Endothelial cell (in vitro differentiated cells): ENCODE data around the gene SMC3. TPM values are rescaled to one million over a fixed set of nuclear protein-coding genes. Genes with fewer than 3 reads are reported as not detected.

Experiments
- DNase-seq: peaks from one replicate; pipeline ENCODE4 v3.0.0; 2021; ENCODE audit warnings: low spot score
- H3K27ac Mint-ChIP-seq: one replicate; pipeline ENCODE4 v1.8.0; 2021; ENCODE audit warnings: mixed read lengths, inconsistent platforms; ENCODE audit not compliant: unreplicated experiment
- H3K27me3 Mint-ChIP-seq: one replicate; pipeline ENCODE4 v1.8.0; 2021; ENCODE audit warnings: mild to moderate bottlenecking, moderate library complexity, mixed read lengths, inconsistent platforms; ENCODE audit not compliant: unreplicated experiment
- H3K36me3 Mint-ChIP-seq: one replicate; pipeline ENCODE4 v1.8.0; 2021; ENCODE audit warnings: mild to moderate bottlenecking, low read depth, mixed read lengths, inconsistent platforms; ENCODE audit not compliant: unreplicated experiment
- H3K4me1 Mint-ChIP-seq: one replicate; pipeline ENCODE4 v1.8.0; 2021; ENCODE audit warnings: mild to moderate bottlenecking, mixed read lengths, inconsistent platforms; ENCODE audit not compliant: unreplicated experiment
- H3K4me3 Mint-ChIP-seq: one replicate; pipeline ENCODE4 v1.8.0; 2021; ENCODE audit warnings: mild to moderate bottlenecking, mixed read lengths, inconsistent platforms; ENCODE audit not compliant: unreplicated experiment
- H3K9me3 Mint-ChIP-seq: one replicate; pipeline ENCODE4 v1.8.0; 2021; ENCODE audit warnings: mixed read lengths, inconsistent platforms; ENCODE audit not compliant: unreplicated experiment
- CTCF ChIP-seq: fragments of 200-600 bp; sonication (generic); IDR thresholded peaks from one replicate; pipeline ENCODE4 v1.5.0; 2021; ENCODE audit warnings: antibody characterized with exemption; ENCODE audit not compliant: unreplicated experiment
- total RNA-seq: library from RNA; stranded (reverse); fragmentation: NEBNext Ultra II Directional; extraction: Animal tissue kit (Norgen Biotek cat#: 25700); gene quantifications from one replicate; pipeline ENCODE4 v1.2.1, GENCODE V29; 2021; ENCODE audit not compliant: unreplicated experiment

The SMC3 gene
- total RNA-seq, 1 donor from 2014 or later: 36.2 TPM

DNA sequence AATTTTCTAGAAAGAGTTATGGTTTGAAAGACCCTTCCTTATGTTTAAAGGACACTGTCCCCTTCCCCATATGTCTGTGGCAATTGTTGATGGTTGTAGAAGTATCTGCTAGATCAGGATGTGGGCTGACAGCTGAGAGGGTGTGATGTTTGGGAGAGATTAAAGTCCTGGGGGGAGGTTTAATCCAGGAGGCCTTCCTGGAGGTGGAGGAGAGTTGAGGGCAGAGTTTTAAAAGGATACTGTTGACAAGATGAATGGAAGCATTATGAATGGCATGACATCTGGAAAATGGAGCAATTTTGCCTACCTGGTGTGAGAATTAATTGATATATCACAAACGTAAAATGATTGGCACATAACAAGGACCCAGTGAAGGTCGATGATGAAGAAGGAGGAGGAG is 32.9 kb upstream of the SMC3 start:
- no peaks in the 10 kb centered on the region for H3K9me3 Mint-ChIP-seq
- DNase-seq: no peak

DNA sequence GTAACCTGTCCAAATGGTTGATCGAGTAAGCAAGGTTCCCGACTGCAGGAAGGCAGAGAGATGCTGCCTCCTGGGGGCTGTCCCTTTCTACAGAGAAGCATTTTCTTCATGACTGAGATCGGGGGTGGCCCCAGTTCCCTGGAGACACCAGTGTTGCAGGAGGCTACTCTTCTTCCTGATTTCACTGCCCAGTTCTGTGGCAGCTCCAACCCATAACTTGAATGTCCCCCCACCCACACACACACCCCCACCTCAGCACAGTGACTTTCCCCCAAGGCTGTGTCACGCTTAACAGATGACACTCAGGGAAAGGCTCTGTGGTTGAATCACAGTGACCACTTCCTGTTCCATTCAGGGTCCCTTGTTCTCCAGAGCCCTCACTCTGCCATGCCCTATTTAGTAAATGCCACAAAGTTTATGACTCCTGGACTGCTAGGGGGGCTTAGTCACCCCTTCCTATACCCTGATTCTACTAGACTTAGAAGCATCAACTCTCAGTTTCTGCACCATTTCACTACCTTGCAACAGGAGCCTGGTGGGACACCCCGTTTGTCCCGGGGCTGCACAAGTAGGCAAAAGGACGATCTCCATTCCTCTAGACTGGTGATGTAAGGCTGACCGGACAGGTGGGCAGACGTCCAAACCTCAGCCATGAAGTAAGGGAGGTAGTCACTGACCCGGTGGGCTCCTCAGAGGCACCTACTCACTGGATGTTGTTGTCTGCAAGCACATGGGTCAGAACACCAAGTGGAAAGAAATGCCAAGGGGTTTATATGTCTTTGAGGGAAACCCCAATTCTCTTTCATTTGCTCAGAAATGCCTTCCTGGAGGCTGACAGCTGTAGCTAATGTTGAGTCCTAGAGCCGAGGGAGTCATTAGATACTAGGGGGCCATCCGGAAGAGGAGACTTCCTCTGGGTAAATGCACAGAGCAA is 31.3 kb upstream of the SMC3 start:
- Mint-ChIP-seq H3K27ac (no peak overlapping the region), H3K4me3 (no peak overlapping the region), H3K9me3 (no peaks in the 10 kb centered on the region), H3K4me1 (peaks cover 7% of the 10 kb centered on the region), H3K36me3 (no peaks in the 10 kb centered on the region), H3K27me3 (peaks cover 2% of the 10 kb centered on the region)
- no peak for DNase-seq
- no peak for TF ChIP-seq CTCF

More for the DNA sequence above, 32.9 kb upstream of the SMC3 start:
- Mint-ChIP-seq H3K27ac (no peak overlapping the region), H3K36me3 (no peaks in the 10 kb centered on the region), H3K4me3 (no peak overlapping the region), H3K4me1 (peaks cover 10% of the 10 kb centered on the region), H3K27me3 (peaks cover 4% of the 10 kb centered on the region)
- TF ChIP-seq CTCF: no peak

- H3K9me3 Mint-ChIP-seq: no peaks in the 10 kb centered on the region
- peaks cover 16% of the 10 kb centered on the region for H3K4me1 Mint-ChIP-seq
- no peak overlapping the region for H3K4me3 Mint-ChIP-seq
- H3K36me3 Mint-ChIP-seq: no peaks in the 10 kb centered on the region
- DNase-seq: no peak
- no peak overlapping the region for H3K27ac Mint-ChIP-seq
- H3K27me3 Mint-ChIP-seq: peaks cover 4% of the 10 kb centered on the region
- TF ChIP-seq CTCF: no peak
These were observed 28.4 kb upstream of the SMC3 start for GRCh38 chr10:110539091-110539490.

DNA sequence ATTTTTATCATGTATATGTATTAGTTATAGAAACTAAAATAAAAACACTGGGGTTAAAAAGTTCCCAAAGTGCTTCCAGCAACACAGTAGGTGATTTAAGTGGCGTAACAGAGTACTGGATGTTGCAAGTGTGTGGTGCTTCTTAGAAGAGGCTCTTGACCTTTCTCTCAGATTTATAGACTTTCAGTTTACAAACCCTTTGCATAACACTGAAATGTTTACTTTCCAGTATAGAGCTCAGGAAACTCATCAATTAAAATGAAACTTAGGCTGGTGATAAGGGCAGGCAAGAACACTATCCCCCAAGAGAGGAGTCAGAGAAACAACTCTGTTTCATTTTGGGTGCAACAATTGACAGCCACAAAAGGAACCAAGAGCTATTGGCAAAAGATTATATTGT is 27.5 kb upstream of the SMC3 start:
- Mint-ChIP-seq H3K36me3 (no peaks in the 10 kb centered on the region), H3K27me3 (peaks cover 2% of the 10 kb centered on the region), H3K9me3 (no peaks in the 10 kb centered on the region), H3K4me1 (peaks cover 16% of the 10 kb centered on the region), H3K4me3 (no peak overlapping the region), H3K27ac (no peak overlapping the region)
- no peak for TF ChIP-seq CTCF
- DNase-seq: no peak

- Mint-ChIP-seq H3K4me3 (no peak overlapping the region), H3K9me3 (no peaks in the 10 kb centered on the region)
These were observed 22.4 kb upstream of the SMC3 start for GRCh38 chr10:110544958-110545537.

More at GRCh38 chr10:110544958-110545537, 22.4 kb upstream of the SMC3 start:
- H3K36me3 Mint-ChIP-seq: no peaks in the 10 kb centered on the region
- TF ChIP-seq CTCF: no peak
- DNase-seq: no peak
- H3K4me1 Mint-ChIP-seq: peaks cover 21% of the 10 kb centered on the region
- H3K27ac Mint-ChIP-seq: no peak overlapping the region
- peaks cover 2% of the 10 kb centered on the region for H3K27me3 Mint-ChIP-seq
